Hepatocyte (in vitro differentiated cells): ENCODE measurements around the gene GALNT14. TPM values are rescaled to one million over a fixed set of nuclear protein-coding genes. Genes with fewer than 3 reads are reported as not detected.

Source experiments
- DNase-seq: peaks from one replicate; pipeline ENCODE4 v3.0.0-alpha.2; 2016; ENCODE audit warnings: low spot score
- H2AFZ ChIP-seq: fragments of 200-600 bp; sonication (generic); 2 replicates; pipeline ENCODE4 v1.6.0; 2016; ENCODE audit warnings: antibody characterized with exemption, mild to moderate bottlenecking
- H3K27ac ChIP-seq: fragments of 200-600 bp; sonication (generic); 2 replicates; pipeline ENCODE4 v1.5.1; 2016; ENCODE audit warnings: mild to moderate bottlenecking
- H3K27me3 ChIP-seq: fragments of 200-600 bp; sonication (generic); 2 replicates; pipeline ENCODE4 v1.6.1; 2016
- H3K36me3 ChIP-seq: fragments of 200-600 bp; sonication (generic); replicated peaks from 2 replicates; pipeline ENCODE4 v1.5.1; 2016; ENCODE audit warnings: low read depth; ENCODE audit not compliant: insufficient read depth
- H3K4me1 ChIP-seq: fragments of 200-600 bp; sonication (generic); 2 replicates; pipeline ENCODE4 v1.5.1; 2016; ENCODE audit warnings: mild to moderate bottlenecking, moderate library complexity; ENCODE audit not compliant: insufficient read depth
- H3K4me2 ChIP-seq: fragments of 200-600 bp; sonication (generic); 2 replicates; pipeline ENCODE4 v1.6.0; 2016
- H3K4me3 ChIP-seq: fragments of 200-600 bp; sonication (generic); 2 replicates; pipeline ENCODE4 v1.5.1; 2016; ENCODE audit warnings: mild to moderate bottlenecking
- H3K79me2 ChIP-seq: fragments of 200-600 bp; sonication (generic); 2 replicates; pipeline ENCODE4 v1.6.0; 2017; ENCODE audit warnings: mild to moderate bottlenecking
- H3K9me2 ChIP-seq: fragments of 200-600 bp; sonication (generic); replicated peaks from 2 replicates; pipeline ENCODE4 v1.6.0; 2017; ENCODE audit warnings: mild to moderate bottlenecking; ENCODE audit not compliant: insufficient read depth
- H3K9me3 ChIP-seq: fragments of 200-600 bp; sonication (generic); 2 replicates; pipeline ENCODE4 v1.5.1; 2016; ENCODE audit warnings: low read depth, mild to moderate bottlenecking
- H4K20me1 ChIP-seq: fragments of 200-600 bp; sonication (generic); 2 replicates; pipeline ENCODE4 v1.6.0; 2016; ENCODE audit warnings: mild to moderate bottlenecking; ENCODE audit not compliant: insufficient read depth, poor library complexity, severe bottlenecking
- CTCF ChIP-seq: fragments of 200-600 bp; sonication (generic); IDR thresholded peaks from 2 replicates; pipeline ENCODE4 v1.5.1; 2016; ENCODE audit warnings: antibody characterized with exemption, mild to moderate bottlenecking; ENCODE audit not compliant: poor library complexity
- EZH2 ChIP-seq: fragments of 200-600 bp; sonication (generic); IDR thresholded peaks from 2 replicates; pipeline ENCODE4 v1.6.1; 2016; ENCODE audit warnings: antibody characterized with exemption, mild to moderate bottlenecking, borderline replicate concordance
- EZH2phosphoT487 ChIP-seq: fragments of 200-600 bp; sonication (generic); IDR thresholded peaks from one replicate; pipeline ENCODE4 v1.6.1; 2018; ENCODE audit warnings: antibody characterized with exemption, mild to moderate bottlenecking, low read depth, moderate library complexity; ENCODE audit not compliant: unreplicated experiment, severe bottlenecking
- WGBS: methylation state at CpG from one replicate; pipeline ENCODE4 v1.1.6; 2016; ENCODE audit warnings: low lambda C conversion rate; ENCODE audit errors: missing lambda C conversion rate; 5-methylcytosine and 5-hydroxymethylcytosine counted together
- polyA plus RNA-seq: library from polyadenylated mRNA; unstranded; fragments of >200 nt; fragmentation: Nextera tagmentation; extraction: Ambion mirVana; gene quantifications from 2 replicates; pipeline ENCODE4 v1.2.1, GENCODE V29; 2016
- total RNA-seq: library from RNA; depleted of rRNA; stranded (reverse); fragments of >200 nt; gene quantifications from 2 replicates; pipeline ENCODE4 v1.2.3, GENCODE V29; 2014

Gene GALNT14
- total and polyA plus RNA-seq, 2 experiments from 2014 or later: 2.2 to 2.9 TPM

GRCh38 chr2:30933496-30933895 lies 204.7 kb downstream of the GALNT14 start:
- Histone ChIP-seq H3K4me2 (no peak overlapping the region), H3K9me3 (no peaks in the 10 kb centered on the region), H3K36me3 (no peaks in the 10 kb centered on the region), H2AFZ (no peak overlapping the region), H3K9me2 (no peaks in the 10 kb centered on the region), H3K79me2 (no peaks in the 10 kb centered on the region), H4K20me1 (no peaks in the 10 kb centered on the region), H3K4me3 (no peak overlapping the region), H3K4me1 (no peaks in the 10 kb centered on the region), H3K27ac (no peak overlapping the region), H3K27me3 (peaks cover 2% of the 10 kb centered on the region)
- TF ChIP-seq EZH2phosphoT487 (no peak), EZH2 (no peak), CTCF (no peak)
- 66% methylated on average over 5 of the region's 5 CpGs for WGBS
- DNase-seq: no peak

DNA sequence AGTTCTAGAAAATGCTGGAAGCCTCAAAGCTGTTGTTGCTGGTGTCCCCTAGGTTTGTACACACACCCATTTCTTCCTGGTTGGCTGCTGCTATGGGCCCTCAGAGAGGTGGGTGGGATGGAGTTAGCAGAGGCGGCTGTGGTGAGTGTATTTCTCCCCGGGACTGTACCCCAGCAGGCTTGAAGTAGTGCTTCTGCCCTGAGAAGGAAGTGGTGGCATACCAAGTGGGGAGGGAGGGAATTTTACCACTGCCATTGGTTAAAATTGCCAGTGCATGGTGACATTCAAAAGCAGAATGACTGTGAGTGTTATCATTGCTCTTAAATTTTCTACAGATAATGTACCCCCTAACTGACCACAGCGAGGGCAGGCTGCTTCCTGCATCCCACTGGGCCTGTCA lies 205.4 kb downstream of the GALNT14 start:
- TF ChIP-seq CTCF (no peak), EZH2 (no peak), EZH2phosphoT487 (no peak)
- WGBS: 73% methylated on average over 3 of the region's 3 CpGs
- no peak overlapping the region for H3K4me2 ChIP-seq
- H3K27me3 ChIP-seq: no peaks in the 10 kb centered on the region
- H3K36me3 ChIP-seq: no peaks in the 10 kb centered on the region
- no peak overlapping the region for H3K27ac ChIP-seq
- no peaks in the 10 kb centered on the region for H3K9me3 ChIP-seq
- no peaks in the 10 kb centered on the region for H3K4me1 ChIP-seq
- no peaks in the 10 kb centered on the region for H3K9me2 ChIP-seq
- H3K4me3 ChIP-seq: no peak overlapping the region
- no peaks in the 10 kb centered on the region for H3K79me2 ChIP-seq
- no peak overlapping the region for H2AFZ ChIP-seq
- H4K20me1 ChIP-seq: no peaks in the 10 kb centered on the region
- no peak for DNase-seq

- Histone ChIP-seq H3K4me3 (no peak overlapping the region), H4K20me1 (no peaks in the 10 kb centered on the region), H3K36me3 (no peaks in the 10 kb centered on the region), H3K79me2 (no peaks in the 10 kb centered on the region), H3K9me2 (no peaks in the 10 kb centered on the region), H3K27ac (no peak overlapping the region), H3K9me3 (no peaks in the 10 kb centered on the region), H2AFZ (no peak overlapping the region), H3K4me1 (no peaks in the 10 kb centered on the region), H3K4me2 (no peak overlapping the region), H3K27me3 (peaks cover 9% of the 10 kb centered on the region)
- no peak for TF ChIP-seq EZH2
- TF ChIP-seq EZH2phosphoT487: no peak
- TF ChIP-seq CTCF: no peak
- DNase-seq: no peak
- WGBS: 86% methylated on average over 19 of the region's 19 CpGs
These were observed 206.3 kb downstream of the GALNT14 start for GRCh38 chr2:30931841-30932407.
